8988T (cell line): ENCODE results near the gene KRTAP5-11.
"Not testable (repeated sequence)": the region's sequence is repeated elsewhere in the genome, so short reads cannot be mapped to it uniquely, and the experiment has no call there.

Experiments
- DNase-seq: peaks from one replicate; pipeline ENCODE4 v3.0.0; 2011

The KRTAP5-11 gene, protein sequence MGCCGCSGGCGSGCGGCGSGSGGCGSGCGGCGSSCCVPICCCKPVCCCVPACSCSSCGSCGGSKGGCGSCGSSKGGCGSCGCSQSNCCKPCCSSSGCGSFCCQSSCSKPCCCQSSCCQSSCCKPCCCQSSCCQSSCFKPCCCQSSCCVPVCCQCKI

DNA sequence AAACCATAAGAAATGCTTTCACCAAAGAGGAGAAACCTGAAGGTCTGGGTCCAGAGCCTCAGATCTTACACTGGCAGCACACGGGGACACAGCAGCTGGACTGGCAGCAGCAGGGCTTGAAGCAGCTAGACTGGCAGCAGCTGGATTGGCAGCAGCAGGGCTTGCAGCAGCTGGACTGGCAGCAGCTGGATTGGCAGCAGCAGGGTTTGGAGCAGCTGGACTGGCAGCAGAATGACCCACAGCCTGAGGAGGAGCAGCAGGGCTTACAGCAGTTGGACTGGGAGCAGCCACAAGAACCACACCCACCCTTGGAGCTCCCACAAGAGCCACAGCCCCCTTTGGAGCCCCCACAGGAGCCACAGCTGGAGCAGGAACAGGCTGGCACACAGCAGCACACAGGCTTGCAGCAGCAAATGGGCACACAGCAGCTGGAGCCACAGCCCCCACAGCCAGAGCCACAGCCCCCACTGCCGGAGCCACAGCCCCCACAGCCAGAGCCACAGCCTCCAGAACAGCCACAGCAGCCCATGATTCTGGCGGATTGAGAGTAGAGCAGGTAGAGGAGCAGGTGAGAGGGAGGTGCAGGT, at the start of gene KRTAP5-11:
KRTAP5-11 (minus strand) TSS at position 567 of the 587 bp plus-strand sequence; CDS start at position 529, 38 bp downstream.
- DNase-seq, result no peak

DNA sequence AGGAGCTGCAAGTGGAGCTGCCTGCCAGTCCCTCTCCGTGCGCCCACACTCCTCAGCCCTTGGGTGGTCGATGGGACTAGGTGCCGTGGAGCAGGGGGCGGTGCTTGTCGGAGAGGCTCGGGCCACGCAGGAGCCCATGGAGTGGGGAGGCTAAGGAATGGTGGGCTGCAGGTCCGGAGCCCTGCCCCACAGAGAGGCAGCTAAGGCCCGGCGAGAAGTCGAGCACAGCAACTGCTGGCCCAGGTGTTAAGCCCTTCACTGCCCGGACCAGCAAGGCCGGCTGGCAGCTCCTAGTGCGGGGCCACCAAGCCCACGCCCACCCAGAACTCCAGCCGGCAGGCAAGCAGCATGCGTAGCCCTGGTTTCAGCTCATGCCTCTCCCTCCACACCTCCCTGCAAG, 48.9 kb upstream of the KRTAP5-11 start:
- DNase-seq, result not testable (repeated sequence)

- DNase-seq, result not testable (repeated sequence)
These were observed 47.4 kb upstream of the KRTAP5-11 start for GRCh38 chr11:71630071-71630470.

- DNase-seq, result not testable (repeated sequence)
These were observed 46.3 kb upstream of the KRTAP5-11 start for GRCh38 chr11:71628943-71629342.

GRCh38 chr11:71623226-71623625, 40.6 kb upstream of the KRTAP5-11 start:
- DNase-seq, result not testable (repeated sequence)

DNA sequence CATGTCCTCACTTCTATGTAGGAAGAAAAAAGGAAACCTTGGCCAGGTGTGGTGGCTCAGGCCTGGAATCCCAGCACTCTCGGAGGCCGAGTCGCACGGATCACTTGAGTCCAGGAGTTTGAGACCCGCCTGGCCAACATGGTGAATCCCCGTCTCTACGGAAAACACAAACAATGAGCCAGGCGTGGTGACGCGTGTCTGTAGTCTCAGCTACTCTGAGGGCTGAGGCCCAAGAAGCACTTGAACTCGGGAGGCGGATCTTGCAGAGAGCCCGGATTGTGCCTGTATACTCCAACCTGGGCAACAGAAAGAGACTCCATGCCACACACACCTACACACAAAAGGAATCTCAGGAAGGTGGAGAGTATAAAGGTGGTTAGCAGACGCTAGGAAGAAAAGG, 39.9 kb upstream of the KRTAP5-11 start:
- not testable (repeated sequence) for DNase-seq

DNA sequence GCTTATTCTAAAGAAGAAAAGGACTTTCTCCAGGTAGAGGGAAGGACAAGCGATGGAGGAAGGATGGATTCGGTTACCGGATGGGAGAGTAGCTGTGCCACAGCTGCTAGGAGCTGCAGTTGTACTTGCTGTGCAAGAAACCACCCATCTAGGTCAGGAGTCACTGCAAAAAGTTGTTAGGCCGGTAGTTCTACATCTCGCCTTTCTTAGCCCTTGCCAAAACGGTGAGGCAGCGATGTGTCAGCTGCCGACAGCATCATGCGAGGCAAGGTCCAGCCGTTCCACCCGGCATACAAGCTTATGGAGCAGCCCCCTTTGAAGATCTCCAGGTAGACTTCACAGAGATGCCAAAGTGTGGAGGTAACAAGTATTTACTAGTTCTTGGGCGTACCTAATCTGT, 32.3 kb upstream of the KRTAP5-11 start:
- not testable (repeated sequence) for DNase-seq

- not testable (repeated sequence) for DNase-seq
These were observed 31.8 kb upstream of the KRTAP5-11 start for GRCh38 chr11:71614366-71614917.

DNA sequence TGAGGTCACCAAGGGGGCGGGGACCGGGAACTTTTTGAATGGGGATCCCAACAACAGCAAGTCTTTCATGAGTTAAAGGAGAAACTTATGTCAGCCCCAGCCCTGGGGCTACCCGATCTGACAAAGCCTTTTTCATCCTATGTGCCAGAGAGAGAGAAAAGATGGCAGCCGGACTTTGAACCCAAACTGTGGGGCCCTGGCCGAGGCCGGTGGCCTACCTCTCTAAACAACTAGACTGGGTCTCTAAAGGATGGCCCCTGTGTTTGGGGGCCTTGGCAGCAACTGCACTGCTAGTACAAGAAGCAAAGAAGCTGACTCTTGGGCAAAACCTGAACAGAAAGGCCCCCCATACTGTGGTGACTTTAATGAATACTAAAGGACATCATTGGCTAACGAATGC, 31.3 kb upstream of the KRTAP5-11 start:
- not testable (repeated sequence) for DNase-seq

GRCh38 chr11:71611218-71611910, 28.7 kb upstream of the KRTAP5-11 start:
- not testable (repeated sequence) for DNase-seq

DNA sequence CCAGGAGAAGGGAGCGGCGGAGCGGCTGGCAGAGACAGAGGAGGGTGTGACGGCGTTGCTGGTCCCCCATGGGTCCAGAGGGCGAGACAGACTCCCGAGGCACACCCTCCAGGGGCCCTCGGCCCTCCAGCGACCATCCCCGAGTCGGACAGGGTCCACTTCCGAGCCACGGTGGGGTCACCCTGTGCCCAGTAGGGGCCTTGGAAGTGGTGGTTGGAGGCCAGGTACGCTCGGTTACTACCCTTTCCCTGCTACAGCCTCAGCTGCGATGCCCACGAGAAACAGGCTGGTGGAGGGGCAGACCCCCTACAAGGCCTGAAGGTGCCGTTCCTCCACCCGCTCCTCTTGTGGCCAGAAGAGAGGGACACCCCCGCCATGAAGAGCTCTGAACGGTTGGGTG, 25.6 kb upstream of the KRTAP5-11 start:
- not testable (repeated sequence) for DNase-seq

DNA sequence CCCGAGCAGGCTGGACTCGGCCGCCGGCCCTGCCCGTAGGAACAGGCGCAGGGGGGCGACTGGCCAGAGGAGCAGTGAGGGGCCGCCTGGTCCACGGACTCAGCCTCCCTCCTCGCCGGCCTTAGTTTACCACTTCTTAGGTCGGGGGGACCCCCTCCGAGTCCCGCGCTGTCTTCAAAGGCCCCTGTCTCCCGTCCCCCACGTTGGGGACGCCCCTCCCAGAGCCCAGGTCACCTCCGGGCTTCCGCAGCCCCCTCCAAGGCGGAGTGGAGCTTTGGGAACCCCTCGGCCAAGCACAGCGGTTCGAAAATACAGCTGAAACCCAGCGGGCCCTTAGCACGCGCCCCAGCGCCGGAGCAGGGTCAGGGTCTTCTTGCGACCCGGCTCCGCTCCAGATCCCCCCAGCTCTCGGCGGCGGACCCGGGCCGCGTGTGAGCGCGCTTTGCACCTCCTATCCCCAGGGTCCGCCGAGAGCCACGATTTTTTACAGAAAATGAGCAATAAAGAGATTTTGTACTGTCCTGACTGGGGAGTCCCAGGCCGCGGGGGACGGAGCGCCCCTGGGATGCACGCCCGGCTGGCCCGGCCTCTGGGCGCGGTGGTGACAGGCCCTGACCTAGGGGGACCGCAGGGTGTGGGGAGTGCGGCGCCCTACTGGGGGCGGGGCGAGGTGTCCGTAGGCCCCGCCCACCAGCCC, 25.0 kb upstream of the KRTAP5-11 start:
- DNase-seq, result not testable (repeated sequence)

DNA sequence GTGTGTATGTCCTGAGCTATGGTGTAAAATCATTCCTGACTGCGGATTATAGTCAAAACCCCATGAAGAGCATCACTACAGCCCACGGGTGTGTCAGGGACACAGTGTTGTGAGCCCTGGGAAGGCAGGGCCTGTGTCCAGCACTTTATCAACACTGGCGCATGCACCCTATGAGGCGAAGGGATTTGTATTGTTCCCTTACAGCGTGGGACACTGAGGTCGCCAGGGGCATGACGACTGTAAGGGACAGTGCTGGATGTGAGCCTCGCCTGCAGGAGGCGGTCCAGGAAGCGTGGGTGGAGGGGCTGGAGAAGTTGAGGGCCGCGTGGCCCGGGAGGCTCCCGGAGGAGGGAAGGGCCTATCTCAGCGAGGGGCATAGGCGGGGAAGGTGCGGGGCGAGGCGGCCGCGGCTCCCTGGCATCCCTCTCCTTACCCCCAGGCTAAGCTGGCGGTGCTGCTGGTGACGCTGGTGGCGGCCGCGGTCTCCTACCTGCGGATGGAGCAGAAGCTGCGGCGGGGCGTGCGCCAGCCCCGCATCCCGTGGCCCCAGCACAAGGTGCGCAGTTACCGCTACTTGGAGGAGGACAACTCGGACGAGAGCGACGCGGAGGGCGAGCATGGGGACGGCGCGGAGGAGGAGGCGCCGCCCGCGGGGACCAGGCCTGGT, 24.3 kb upstream of the KRTAP5-11 start:
- not testable (repeated sequence) for DNase-seq

DNA sequence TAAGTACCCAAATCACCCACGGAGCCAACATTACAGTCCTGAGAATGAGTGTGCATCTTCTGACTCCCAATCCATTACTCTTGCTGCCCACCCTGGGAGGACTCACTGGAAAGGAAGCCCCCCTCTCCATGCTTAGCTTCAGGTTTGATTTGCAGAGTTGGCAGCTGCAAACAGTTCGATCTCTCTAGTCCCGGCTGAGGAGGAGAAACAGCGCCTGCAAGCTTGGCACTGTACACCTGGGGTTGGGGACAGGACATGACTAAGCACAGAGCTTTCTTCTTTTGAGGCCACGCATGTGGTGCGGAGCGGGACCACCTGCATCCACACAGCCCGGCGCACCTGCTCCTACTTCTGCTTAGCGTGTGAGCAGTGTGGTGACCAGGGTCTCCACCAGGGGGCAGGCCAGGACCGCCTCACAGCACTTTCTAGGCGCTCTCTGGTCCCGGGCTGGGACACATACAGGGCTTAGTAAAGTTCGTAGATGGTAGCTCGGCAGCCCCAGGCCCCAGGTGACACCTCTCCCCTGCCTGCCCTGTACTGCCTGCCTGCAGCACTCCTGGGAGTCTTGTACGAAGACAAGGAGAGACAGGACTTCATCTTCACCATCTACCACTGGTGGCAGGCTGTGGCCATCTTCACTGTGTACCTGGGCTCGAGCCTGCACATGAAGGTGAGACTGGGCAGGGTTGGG, 22.3 kb upstream of the KRTAP5-11 start:
- DNase-seq, result not testable (repeated sequence)

GRCh38 chr11:71603221-71603620, 20.5 kb upstream of the KRTAP5-11 start:
- not testable (repeated sequence) for DNase-seq

DNA sequence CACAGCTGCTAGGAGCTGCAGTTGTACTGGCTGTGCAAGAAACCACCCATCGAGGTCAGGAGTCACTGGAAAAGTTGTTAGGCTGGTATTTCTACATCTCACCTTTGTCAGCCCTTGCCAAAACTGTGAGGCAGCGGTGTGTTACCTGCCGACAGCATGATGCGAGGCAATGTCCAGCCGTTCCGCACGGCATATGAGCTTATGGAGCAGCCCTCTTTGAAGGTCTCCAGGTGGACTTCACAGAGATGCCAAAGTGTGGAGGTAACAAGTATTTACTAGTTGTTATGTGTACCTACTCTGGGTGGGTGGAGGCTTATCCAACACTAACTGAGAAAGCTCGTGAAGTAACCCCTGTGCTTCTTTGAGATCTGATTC, 6.9 kb upstream of the KRTAP5-11 start:
- DNase-seq, result not testable (repeated sequence)

DNA sequence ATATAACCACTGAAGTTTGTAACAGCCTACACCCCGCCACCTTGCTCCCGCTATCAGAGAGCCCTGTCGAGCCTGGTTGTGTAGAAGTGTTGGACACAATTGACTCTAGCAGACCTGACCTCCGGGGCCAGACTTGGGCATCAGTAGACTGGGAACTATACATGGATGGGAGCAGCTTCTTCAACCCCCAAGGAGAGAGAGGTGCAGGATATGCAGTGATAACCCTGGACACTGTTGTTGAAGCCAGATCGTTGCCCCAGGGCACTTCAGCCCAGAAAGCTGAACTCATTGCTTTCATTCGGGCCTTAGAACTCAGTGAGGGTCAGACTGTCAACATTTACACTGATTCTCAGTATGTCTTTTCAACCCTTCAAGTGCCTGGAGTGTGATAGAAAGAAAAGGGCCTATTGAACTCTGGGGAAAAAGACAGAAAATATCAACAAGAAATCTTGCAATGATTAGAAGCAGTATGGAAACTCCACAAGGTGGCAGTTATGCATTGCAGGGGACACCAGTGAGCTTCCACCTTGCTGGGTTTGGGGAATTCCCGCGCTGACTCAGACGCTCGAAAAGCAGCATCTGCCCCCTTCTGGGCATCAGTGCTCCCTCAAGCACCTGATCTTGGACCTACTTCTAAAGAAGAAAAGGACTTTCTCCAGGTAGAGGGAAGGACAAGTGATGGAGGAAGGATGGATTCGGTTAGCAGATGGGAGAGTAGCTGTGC, 6.3 kb upstream of the KRTAP5-11 start:
- DNase-seq, result not testable (repeated sequence)

GRCh38 chr11:71588314-71588713, 5.6 kb upstream of the KRTAP5-11 start:
- DNase-seq, result not testable (repeated sequence)

GRCh38 chr11:71585673-71586072, 3.0 kb upstream of the KRTAP5-11 start:
- not testable (repeated sequence) for DNase-seq

DNA sequence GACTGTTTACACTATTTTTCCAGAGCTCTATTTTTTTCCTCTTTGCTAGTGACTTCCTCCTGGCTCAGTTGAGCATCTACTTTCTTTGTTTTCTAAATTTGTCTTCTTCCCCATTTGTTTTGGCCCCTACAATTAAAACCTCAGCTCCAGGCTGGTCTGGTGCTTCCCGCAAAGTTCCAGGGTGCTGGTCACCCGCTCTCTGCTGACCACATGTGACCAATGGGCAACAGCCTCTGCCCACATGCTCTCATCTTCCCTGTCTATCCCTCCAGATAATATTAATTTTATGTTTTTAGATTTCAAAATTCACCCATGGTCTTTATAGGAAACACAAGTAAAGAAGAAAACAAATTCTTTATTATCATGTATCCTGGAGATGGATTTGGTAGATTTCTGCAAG, 294 bp upstream of the KRTAP5-11 start:
- not testable (repeated sequence) for DNase-seq

- DNase-seq, result no peak
These were observed 849 bp downstream of the KRTAP5-11 start for GRCh38 chr11:71581826-71582225.
